Fibroblast of pulmonary artery (primary cell): ENCODE results near the gene MKRN3.

ENCODE experiments used
- DNase-seq: peaks from one replicate; pipeline ENCODE4 v3.0.0-alpha.2; 2010; ENCODE audit warnings: low read depth
- H3K4me3 ChIP-seq: replicated peaks from 2 replicates; pipeline ENCODE4 v1.5.1; 2011; ENCODE audit warnings: low read depth, mild to moderate bottlenecking, control low read depth, low read length, moderate library complexity
- TF ChIP-seq, protein P1 (sequence below): IDR thresholded peaks from 2 replicates; pipeline ENCODE4 v1.5.1; 2011; ENCODE audit warnings: mild to moderate bottlenecking, control low read depth, low read length, inconsistent platforms; ENCODE audit errors: missing control alignments

Gene MKRN3

GRCh38 chr15:23599053-23599452, 33.6 kb downstream of the MKRN3 start:
- no peak for DNase-seq
- TF ChIP-seq, protein P1, sequence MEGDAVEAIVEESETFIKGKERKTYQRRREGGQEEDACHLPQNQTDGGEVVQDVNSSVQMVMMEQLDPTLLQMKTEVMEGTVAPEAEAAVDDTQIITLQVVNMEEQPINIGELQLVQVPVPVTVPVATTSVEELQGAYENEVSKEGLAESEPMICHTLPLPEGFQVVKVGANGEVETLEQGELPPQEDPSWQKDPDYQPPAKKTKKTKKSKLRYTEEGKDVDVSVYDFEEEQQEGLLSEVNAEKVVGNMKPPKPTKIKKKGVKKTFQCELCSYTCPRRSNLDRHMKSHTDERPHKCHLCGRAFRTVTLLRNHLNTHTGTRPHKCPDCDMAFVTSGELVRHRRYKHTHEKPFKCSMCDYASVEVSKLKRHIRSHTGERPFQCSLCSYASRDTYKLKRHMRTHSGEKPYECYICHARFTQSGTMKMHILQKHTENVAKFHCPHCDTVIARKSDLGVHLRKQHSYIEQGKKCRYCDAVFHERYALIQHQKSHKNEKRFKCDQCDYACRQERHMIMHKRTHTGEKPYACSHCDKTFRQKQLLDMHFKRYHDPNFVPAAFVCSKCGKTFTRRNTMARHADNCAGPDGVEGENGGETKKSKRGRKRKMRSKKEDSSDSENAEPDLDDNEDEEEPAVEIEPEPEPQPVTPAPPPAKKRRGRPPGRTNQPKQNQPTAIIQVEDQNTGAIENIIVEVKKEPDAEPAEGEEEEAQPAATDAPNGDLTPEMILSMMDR = no peak
- H3K4me3 ChIP-seq = no peak overlapping the region

DNA sequence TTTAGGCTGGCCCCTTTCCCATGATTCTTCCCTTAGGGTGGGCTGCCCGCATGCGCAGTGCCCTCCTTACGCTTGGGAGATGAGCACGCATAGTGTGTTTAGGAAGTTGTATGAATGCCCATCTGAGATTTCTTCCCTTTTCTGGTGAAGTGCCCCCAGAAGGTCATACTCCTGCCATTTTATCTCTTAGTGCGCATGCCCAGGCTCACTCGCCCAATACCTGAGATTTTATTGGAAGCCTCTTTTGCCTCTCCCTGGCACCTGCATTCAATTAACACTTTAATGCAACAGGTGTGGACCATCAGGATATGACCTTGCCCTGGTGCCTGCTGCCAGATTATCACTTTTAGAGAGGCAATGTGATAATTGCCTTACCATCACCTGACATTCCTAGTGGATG, 36.6 kb downstream of the MKRN3 start:
- H3K4me3 ChIP-seq = no peak overlapping the region
- TF ChIP-seq, protein P1 = no peak
- DNase-seq = no peak

- H3K4me3 ChIP-seq = no peak overlapping the region
- TF ChIP-seq, protein P1 = no peak
- DNase-seq = no peak
These were observed 40.8 kb downstream of the MKRN3 start for GRCh38 chr15:23606226-23606625.

GRCh38 chr15:23616536-23616935, 51.1 kb downstream of the MKRN3 start:
- TF ChIP-seq, protein P1 = no peak
- no peak for DNase-seq
- H3K4me3 ChIP-seq = no peak overlapping the region
